ENCODE data around the gene TBC1D22A.

GRCh38 chr22:47072642-47072967, 310.2 kb downstream of the TBC1D22A start:
- TF ChIP-seq CTCF (IDR thresholded peaks at IDR 0.05; ENCODE audit: low read depth, low read length) (no peak), EZH2phosphoT487 (IDR thresholded peaks at IDR 0.05; ENCODE audit: low read depth) (no peak)

All from OCI-LY3 (cell line).